Posterior vena cava (tissue), 2 donors: ENCODE results near the gene DIPK1C. TPM values are rescaled to one million over a fixed set of nuclear protein-coding genes. Genes with fewer than 3 reads are reported as not detected.

ENCODE experiments used
- DNase-seq: peaks from one replicate; pipeline ENCODE4 v3.0.0-alpha.2; 2020; ENCODE audit warnings: low spot score
- intact Hi-C, 2 donors: fragments of 100-400 bp; cut with DNase I; formaldehyde crosslinking; loops; one replicate each; pipeline versions ENCODE4 v1.14.1 to v1.14.2; 2022 to 2023
- total RNA-seq, 2 donors: library from RNA; stranded (reverse); fragmentation: NEBNext Ultra II Directional; extraction: Animal tissue kit (Norgen Biotek cat#: 25700); gene quantifications; one replicate each; pipeline ENCODE4 v1.2.1, GENCODE V29; 2021
- donor health status: DM: yes; HTN: yes; CAD: no.
- donor health status: DM: yes; HTN: yes; CAD: no.

The DIPK1C gene
- total RNA-seq, 2 donors from 2014 or later: not detected

DNA sequence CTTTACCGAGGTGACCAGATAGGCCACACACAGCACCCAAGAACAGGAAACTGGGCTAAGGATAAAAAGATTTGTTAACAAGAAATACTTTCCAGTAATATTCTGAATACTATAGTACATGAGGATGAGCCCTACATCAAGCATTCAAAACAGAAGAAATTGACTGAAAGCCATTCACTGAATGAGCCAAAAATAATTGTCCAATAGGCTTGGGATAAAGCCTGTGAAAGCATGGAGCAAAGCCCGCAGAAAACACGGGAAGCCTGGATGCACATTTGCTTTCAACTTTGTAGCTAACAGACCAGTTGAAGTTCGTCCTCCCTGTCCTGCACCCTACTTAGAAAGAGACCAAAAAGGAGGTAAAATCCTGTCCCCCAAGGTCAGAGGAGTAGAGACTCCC is 56.3 kb downstream of the DIPK1C start:
- intact Hi-C loops: no loop called here
- no peak for DNase-seq

DNA sequence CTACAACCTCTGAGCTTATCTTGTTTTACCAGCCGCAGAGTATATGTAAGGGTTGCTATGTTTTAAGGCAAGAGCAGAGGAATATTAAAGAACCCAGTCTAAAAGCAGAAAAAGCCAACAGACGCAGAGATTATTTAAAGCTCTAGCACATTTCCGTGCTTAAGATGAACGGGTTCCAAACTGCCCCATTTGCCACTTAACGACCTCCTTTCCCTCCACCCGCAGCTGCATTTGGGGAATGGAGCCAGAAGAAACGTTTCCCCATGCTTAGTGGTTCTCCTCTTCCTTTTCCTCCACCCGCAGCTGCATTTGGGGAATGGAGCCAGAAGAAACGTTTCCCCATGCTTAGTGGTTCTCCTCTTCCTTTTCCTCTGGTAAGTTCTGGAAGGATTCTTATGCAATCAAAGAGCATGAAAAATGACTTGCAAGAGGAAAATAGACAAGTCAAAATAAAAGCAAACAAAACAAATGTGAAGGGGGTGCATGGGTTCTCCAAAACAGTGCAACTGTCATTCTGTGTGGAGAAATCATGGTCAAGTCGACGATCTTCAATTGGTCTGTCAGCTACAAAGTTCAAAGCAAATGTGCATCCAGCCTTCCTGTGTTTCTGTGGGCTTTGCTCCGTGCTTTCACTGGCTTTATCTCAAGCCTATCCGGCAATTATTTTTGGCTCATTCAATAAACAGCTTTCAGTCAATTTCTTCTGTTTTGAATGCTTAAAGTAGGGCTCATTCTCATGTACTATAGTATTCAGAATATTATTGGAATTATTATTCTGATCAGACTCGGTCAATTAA is 57.8 kb downstream of the DIPK1C start:
- no peak for DNase-seq
- intact Hi-C loops: no loop called here

DNA sequence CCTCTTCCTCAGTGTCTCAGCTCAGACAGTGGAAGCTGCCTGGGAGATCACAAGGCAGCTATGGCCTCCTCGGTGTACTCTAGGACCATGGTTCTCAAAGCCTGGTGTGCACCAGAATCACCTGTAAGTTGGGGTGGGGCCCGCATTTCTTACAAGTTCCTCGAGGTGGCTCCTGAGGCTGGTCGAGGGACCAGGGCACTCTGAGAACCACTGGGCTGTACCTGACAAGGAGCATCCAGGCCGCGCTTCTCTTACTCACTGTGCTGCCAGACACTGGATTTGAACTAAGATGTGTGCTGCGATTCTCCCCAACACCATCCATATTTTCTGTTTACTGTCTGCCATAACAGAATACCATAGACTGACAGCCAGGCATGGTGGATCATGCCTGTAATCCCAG is 59.5 kb downstream of the DIPK1C start:
- intact Hi-C loops: no loop called here
- DNase-seq: no peak

DNA sequence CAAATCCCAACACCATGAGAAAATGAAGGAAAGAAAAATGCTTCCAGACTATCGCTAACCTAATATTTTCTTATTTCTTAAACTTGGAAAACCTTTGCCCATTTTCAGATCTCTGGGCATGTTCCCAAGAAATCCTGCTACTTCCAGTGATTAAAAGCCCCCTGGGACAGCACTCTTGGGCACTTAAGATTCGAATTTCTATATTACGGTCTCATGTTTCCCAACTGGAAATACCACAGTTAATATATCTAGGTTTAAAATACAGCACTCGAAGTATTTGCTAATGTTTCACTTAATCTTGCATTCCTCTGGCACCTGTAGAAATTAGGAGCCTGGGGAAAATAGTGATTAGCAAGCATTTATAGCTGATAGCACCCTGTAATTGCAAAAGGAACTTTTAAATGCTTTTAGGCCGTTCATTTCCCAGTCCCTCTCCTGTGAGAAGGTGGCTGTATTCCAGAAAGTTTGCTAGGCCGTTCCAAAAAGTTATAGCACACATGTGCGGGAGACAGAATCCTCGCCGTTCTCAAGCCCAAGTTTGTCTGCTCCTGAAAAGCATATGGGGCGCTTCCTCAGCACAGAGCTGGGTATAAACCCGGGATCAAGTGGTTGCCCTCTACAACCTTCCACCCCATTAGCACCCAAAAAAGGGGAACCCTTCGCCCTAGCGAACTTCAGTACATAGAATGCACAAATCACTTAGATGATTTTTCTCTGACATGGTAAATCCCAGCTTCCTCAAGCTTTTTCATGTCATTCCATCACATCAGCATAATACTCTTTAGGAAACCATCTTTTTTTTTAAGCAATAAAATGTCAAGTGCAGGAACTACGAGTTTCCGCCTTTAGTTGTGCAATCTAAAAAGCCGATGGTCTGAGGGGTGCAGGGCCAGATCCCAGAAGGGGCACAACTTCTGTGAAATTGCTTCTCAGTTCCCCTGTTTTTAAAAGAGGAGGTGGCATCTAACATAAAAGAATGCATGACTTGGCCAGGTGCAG is 60.6 kb downstream of the DIPK1C start:
- intact Hi-C loops: no loop called here
- DNase-seq: no peak

DNA sequence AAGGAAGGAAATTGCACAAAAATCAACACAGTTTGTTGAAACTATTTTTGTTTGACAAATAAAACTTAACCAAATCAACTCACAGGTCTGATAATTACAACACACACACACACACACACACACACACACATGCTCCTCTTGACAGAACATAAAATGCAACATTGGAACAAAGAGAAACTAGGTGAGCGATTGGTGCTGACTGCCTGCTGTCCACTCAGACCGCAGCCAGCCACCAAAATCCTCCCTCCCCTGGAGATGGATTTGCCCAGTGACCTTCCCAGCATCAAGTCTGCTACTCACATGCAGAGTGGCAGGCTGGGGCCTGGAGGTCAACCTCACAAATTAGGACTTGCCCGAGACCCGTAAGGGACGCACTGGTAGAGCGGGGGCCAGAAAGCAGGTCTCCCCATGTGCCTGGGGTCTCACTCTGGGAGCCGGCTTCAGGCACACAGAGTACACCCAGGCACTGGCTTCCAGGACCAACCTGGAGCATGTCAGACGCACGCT is 61.4 kb downstream of the DIPK1C start:
- intact Hi-C loops: no loop called here
- peak; percentile 68 for DNase-seq

DNA sequence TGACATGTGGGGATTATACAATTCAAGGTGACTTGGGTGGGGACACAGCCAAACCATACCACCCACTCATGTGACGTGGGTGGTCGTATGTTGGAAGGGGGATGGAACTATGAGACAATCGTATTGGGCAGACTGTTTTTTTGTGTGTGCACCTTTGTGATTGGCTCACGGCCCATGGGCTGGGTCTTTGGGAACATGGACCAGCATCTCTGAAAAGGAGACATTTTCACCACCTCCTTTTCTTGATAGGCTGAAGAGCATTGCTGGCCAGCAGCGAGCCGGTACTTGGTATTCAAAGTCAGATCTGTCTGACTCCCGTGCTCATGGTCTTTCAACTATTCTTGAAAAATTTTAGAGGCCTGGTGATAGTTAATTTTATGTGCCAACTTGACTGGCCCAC is 62.1 kb downstream of the DIPK1C start:
- intact Hi-C loops: no loop called here
- peak; percentile 71 for DNase-seq

DNA sequence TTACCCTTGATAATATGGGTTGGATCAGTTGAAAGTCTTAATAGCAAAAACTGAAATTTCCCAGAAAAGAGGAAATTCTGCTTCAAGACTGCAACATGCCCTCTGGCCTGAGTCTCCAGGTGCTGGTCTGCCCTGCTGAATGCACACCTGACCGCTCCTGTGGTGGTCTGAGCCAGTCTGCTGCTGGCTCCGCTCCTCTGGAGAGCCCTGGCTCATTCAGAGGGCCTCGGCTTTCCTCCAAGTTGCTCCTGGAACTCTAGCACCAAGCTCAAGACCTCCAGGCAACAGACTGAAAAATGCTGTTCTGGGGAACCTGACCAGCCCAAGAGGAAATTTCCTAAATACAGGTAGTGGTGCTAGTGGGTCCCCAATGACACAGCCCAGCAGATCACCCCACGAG is 64.8 kb downstream of the DIPK1C start:
- peak; percentile 36 for DNase-seq
- intact Hi-C loops: no loop called here

DNA sequence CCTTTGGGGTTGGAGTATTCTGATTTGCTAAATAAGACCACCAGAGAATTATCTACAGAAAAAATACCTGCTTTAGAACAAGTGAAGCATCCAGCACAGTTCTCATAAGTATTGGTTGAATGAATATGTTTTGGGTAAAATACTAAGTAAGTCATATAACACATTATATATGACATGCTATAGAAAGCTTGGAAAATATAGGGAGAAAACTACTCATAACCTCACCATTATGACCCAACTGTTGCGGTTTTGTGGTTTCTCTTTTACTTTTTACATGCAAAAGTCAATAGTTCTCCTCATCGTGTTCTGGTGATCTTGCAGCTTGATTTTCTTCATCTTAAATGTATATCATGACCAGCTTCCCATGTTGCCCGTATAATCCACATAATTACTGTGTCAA is 66.2 kb downstream of the DIPK1C start:
- DNase-seq: no peak
- intact Hi-C loops: no loop called here

DNA sequence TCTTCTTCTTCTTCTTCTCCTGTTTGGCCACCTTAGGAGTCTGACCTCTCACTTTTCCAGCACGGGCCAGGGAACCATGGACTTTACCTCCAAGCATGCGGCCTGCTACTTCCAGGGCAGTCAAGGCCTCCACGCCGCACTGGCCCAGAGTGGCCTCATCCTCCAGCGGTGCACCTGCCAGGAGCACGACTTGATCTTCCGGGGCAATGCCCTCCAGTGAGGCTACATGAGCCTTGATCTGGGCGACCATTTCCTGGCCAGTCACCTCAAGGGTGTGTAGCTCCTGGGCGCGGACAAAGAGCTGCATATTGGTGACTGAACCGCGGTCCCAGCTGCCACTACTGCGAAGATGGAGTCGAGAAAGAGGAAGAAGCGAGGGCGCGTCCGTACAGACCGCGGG is 67.1 kb downstream of the DIPK1C start:
- DNase-seq: peak; percentile 38
- intact Hi-C loops: no loop called here

DNA sequence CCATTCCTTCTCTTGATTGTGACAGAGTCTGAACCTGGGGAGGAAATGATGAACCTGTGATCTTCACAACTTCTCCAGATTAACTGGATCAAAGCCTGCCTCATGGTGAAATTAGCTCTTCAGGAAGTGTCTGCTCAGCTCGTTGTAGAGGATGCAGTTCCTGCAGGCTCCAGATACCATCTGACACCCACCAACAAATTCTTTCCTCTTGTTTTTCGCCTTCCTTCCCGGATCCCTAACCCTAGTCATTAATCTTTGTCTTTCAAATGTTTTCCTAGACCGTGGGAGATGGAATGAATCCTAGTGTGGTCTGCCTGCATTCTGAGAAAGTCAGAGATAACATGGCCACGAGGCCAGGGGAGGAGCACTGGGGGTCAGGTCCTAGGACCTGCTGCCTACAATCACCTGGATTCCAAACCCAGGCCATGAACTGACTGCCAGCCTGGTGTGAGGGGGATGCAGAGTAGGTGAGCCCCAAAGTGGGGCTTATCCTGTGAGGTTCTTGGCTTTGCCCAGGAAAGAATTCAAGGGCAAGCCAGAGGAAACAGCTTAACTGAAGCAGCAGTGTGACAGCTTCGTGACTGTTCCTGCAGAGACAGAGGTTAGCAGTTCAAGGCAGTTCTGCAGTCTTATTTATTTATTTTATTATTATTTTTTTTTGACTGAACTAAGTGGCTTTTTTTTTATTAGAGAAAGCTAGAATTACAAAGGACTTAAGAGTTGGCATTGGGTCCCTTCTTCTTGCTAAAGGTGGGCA is 67.8 kb downstream of the DIPK1C start:
- intact Hi-C loops: no loop called here
- peak; percentile 58 for DNase-seq

DNA sequence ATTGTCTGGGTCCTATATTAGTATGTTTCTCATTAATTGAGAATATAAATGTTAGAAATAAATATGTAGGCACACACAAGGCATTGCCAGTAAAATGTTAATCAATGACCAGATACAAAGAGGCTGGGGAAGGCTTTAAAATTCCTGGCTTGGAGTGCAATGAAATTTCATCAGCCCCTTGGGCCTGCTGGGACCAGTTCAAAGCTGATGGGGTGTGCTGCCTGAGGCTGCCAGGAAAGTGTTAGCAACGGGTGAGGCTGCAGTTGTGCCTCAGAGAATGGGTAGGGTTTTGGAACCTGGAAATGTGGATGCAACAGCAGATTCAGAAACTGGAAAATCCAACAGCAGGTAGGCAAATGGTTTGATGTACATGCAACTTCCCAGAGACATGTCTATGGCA is 68.9 kb downstream of the DIPK1C start:
- DNase-seq: peak; percentile 51
- intact Hi-C loops: no loop called here

DNA sequence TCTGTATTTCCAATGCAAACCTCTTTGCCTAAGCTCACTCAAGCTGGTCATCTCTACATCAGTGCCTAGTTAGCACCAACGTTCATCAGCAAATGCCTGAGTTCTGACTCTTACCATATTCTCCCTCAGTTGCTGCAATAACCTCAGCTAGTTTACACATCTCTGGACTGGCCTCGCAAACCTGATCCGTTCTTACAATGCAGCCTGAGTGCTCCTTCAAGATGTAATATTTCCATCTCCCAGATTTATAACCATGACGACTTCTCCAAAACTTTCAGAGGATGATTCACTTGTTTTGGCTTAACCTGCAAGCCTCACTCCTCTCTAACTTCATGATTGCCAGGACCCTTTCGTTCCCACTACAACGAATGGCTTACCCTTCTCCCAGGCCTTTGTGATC is 69.7 kb downstream of the DIPK1C start:
- DNase-seq: no peak
- intact Hi-C loops: no loop called here

Other genes starting within 250 kb of the DIPK1C start
- 10 to 100 TPM; 39.8 to 46.7 TPM for gene CYB5A, start 165.3 kb downstream of the DIPK1C start, total RNA-seq
- gene C18orf63, start 141.5 kb downstream of the DIPK1C start, total RNA-seq: not detected
- 10 to 100 TPM; 73.5 to 75.0 TPM for gene CNDP2, start 39.1 kb upstream of the DIPK1C start, total RNA-seq
- under 1 TPM in 1 of 2 donors, not detected in 1; 0.19 TPM for gene CNDP1, start 77.2 kb upstream of the DIPK1C start, total RNA-seq
- 10 to 100 TPM; 13.4 to 14.1 TPM for gene ZNF407, start 140.6 kb upstream of the DIPK1C start, total RNA-seq